H9 (cell line): Measurements from ENCODE around the gene SLC17A1. TPM values are rescaled to one million over a fixed set of nuclear protein-coding genes. Genes with fewer than 3 reads are reported as not detected.

Experiments used
- DNase-seq: peaks from one replicate; pipeline ENCODE4 v3.0.0-alpha.2; 2017
- H2AFZ ChIP-seq: one replicate; pipeline ENCODE4 v1.6.1; 2013; ENCODE audit warnings: mild to moderate bottlenecking, low read length, control low read depth, moderate library complexity
- H2AK5ac ChIP-seq: 2 replicates; pipeline ENCODE4 v1.6.1; 2013; ENCODE audit warnings: low read length, control low read depth, mixed read lengths; ENCODE audit not compliant: insufficient read length
- H2BK120ac ChIP-seq: one replicate; pipeline ENCODE4 v1.6.1; 2013; ENCODE audit warnings: low read depth, mild to moderate bottlenecking, low read length, control low read depth, inconsistent platforms; ENCODE audit not compliant: poor library complexity, severe bottlenecking
- H2BK12ac ChIP-seq: 2 replicates; pipeline ENCODE4 v1.6.1; 2013; ENCODE audit warnings: low read length, control low read depth, mixed read lengths, low read depth; ENCODE audit not compliant: insufficient read length
- H2BK15ac ChIP-seq: 2 replicates; pipeline ENCODE4 v1.6.1; 2013; ENCODE audit warnings: low read depth, low read length, control low read depth
- H2BK20ac ChIP-seq: one replicate; pipeline ENCODE4 v1.6.1; 2013; ENCODE audit warnings: low read depth, mild to moderate bottlenecking, low read length, control low read depth, inconsistent platforms; ENCODE audit not compliant: poor library complexity, severe bottlenecking
- H2BK5ac ChIP-seq: 2 replicates; pipeline ENCODE4 v1.6.1; 2013; ENCODE audit warnings: low read length, control low read depth, mixed read lengths; ENCODE audit not compliant: insufficient read length
- H3K14ac ChIP-seq: 2 replicates; pipeline ENCODE4 v1.6.1; 2013; ENCODE audit warnings: low read length, control low read depth; ENCODE audit not compliant: insufficient read depth
- H3K18ac ChIP-seq: 2 replicates; pipeline ENCODE4 v1.6.1; 2013; ENCODE audit warnings: low read depth, mild to moderate bottlenecking, mixed read lengths, low read length, control low read depth; ENCODE audit not compliant: insufficient read length
- H3K23ac ChIP-seq: 2 replicates; pipeline ENCODE4 v1.6.1; 2013; ENCODE audit warnings: low read length, control low read depth, mixed read lengths, low read depth; ENCODE audit not compliant: insufficient read length
- H3K23me2 ChIP-seq: 2 replicates; pipeline ENCODE4 v1.6.1; 2013; ENCODE audit warnings: low read depth, mild to moderate bottlenecking, mixed read lengths, low read length, control low read depth; ENCODE audit not compliant: insufficient read length, poor library complexity, severe bottlenecking
- H3K27ac ChIP-seq: 2 replicates; pipeline ENCODE4 v1.5.1; 2013; ENCODE audit warnings: low read length, control low read depth, mixed read lengths, low read depth; ENCODE audit not compliant: insufficient read length
- H3K27me3 ChIP-seq: 2 replicates; pipeline ENCODE4 v1.6.1; 2013; ENCODE audit warnings: low read length, control low read depth, inconsistent platforms; ENCODE audit not compliant: insufficient read depth
- H3K4ac ChIP-seq: 2 replicates; pipeline ENCODE4 v1.6.1; 2013; ENCODE audit warnings: low read depth, mild to moderate bottlenecking, control low read depth, inconsistent platforms, low read length, moderate library complexity
- H3K4me1 ChIP-seq: 2 replicates; pipeline ENCODE4 v1.6.1; 2013; ENCODE audit warnings: low read length, control low read depth, inconsistent platforms; ENCODE audit not compliant: insufficient read depth
- H3K4me2 ChIP-seq: 2 replicates; pipeline ENCODE4 v1.6.1; 2013; ENCODE audit warnings: low read length, control low read depth, mixed read lengths; ENCODE audit not compliant: insufficient read length, insufficient read depth
- H3K56ac ChIP-seq: 2 replicates; pipeline ENCODE4 v1.6.1; 2013; ENCODE audit warnings: low read depth, mild to moderate bottlenecking, mixed read lengths, low read length, control low read depth; ENCODE audit not compliant: insufficient read length
- H3K79me1 ChIP-seq: 2 replicates; pipeline ENCODE4 v1.6.1; 2013; ENCODE audit warnings: low read depth, mild to moderate bottlenecking, moderate library complexity, low read length, control low read depth, inconsistent platforms; ENCODE audit not compliant: insufficient read depth, poor library complexity, severe bottlenecking
- H3K79me2 ChIP-seq: 2 replicates; pipeline ENCODE4 v1.6.1; 2013; ENCODE audit warnings: low read length, control low read depth, inconsistent platforms; ENCODE audit not compliant: insufficient read depth
- H3K9ac ChIP-seq: 2 replicates; pipeline ENCODE4 v1.6.1; 2013; ENCODE audit warnings: low read length, control low read depth, mixed read lengths; ENCODE audit not compliant: insufficient read length; ENCODE audit errors: extremely low read depth
- H3K9me3 ChIP-seq: one replicate; pipeline ENCODE4 v1.6.1; 2013; ENCODE audit warnings: low read depth, low read length, inconsistent platforms; ENCODE audit not compliant: control insufficient read depth
- H3T11ph ChIP-seq: one replicate; pipeline ENCODE4 v1.6.1; 2013; ENCODE audit warnings: mild to moderate bottlenecking, low read length, control low read depth, inconsistent platforms
- H4K20me1 ChIP-seq: one replicate; pipeline ENCODE4 v1.6.1; 2013; ENCODE audit not compliant: control insufficient read depth, insufficient read length, insufficient read depth
- H4K5ac ChIP-seq: 2 replicates; pipeline ENCODE4 v1.6.1; 2013; ENCODE audit warnings: low read depth, mild to moderate bottlenecking, mixed read lengths, low read length, control low read depth; ENCODE audit not compliant: insufficient read length
- H4K8ac ChIP-seq: replicated peaks from 2 replicates; pipeline ENCODE4 v1.6.1; 2013; ENCODE audit warnings: low read length, control low read depth, mixed read lengths, low read depth; ENCODE audit not compliant: insufficient read length
- H4K91ac ChIP-seq: 2 replicates; pipeline ENCODE4 v1.6.1; 2013; ENCODE audit warnings: low read depth, mild to moderate bottlenecking, moderate library complexity, mixed read lengths, low read length, control low read depth; ENCODE audit not compliant: insufficient read length
- H3K27ac Mint-ChIP-seq, 3 experiments: 2 replicates in 2 of 3; 3 replicates in 1 of 3; pipeline ENCODE4 v1.8.0; 2020 to 2021; ENCODE audit warnings: mixed read lengths in 3 of 3, mild to moderate bottlenecking in 1 of 3, moderate library complexity in 1 of 3
- H3K27me3 Mint-ChIP-seq: 2 replicates; pipeline ENCODE4 v1.8.0; 2021; ENCODE audit warnings: low read depth, mild to moderate bottlenecking, moderate library complexity, mixed read lengths
- H3K36me3 Mint-ChIP-seq, 3 experiments: 2 replicates in 2 of 3; 3 replicates in 1 of 3; pipeline ENCODE4 v1.8.0; 2020 to 2021; ENCODE audit warnings: low read depth in 3 of 3, mixed read lengths in 3 of 3; ENCODE audit not compliant: insufficient read depth in 1 of 3
- H3K4me1 Mint-ChIP-seq, 2 experiments: 2 replicates each; pipeline ENCODE4 v1.8.0; 2020; ENCODE audit warnings: mixed read lengths in 2 of 2
- H3K4me3 Mint-ChIP-seq, 2 experiments: 2 replicates in 1 of 2; 3 replicates in 1 of 2; pipeline ENCODE4 v1.8.0; 2020 to 2021; ENCODE audit warnings: mild to moderate bottlenecking in 2 of 2, mixed read lengths in 2 of 2, moderate library complexity in 1 of 2
- H3K9me3 Mint-ChIP-seq, 2 experiments: 2 replicates in 1 of 2; 3 replicates in 1 of 2; pipeline ENCODE4 v1.8.0; 2020; ENCODE audit warnings: mild to moderate bottlenecking in 2 of 2, mixed read lengths in 2 of 2, moderate library complexity in 1 of 2
- CTCF ChIP-seq: fragments of 200-600 bp; sonication (generic); conservative IDR thresholded peaks from 3 replicates; pipeline ENCODE4 v1.8.0; 2021; ENCODE audit warnings: antibody characterized with exemption, mild to moderate bottlenecking
- WGBS: extraction: QIAGEN DNeasy Blood & Tissue Kit; methylation state at CpG from one replicate; pipeline ENCODE4 v1.1.7; 2013; ENCODE audit warnings: missing lambda C conversion rate, low lambda C conversion rate, mixed read lengths; ENCODE audit not compliant: insufficient read length; ENCODE audit errors: extremely low coverage; 5-methylcytosine and 5-hydroxymethylcytosine counted together
- total RNA-seq: library from RNA; stranded (reverse); gene quantifications from 2 replicates; pipeline ENCODE4 v1.2.1, GENCODE V29; 2021

The SLC17A1 gene
- total RNA-seq, 1 experiment from 2014 or later: not detected

DNA sequence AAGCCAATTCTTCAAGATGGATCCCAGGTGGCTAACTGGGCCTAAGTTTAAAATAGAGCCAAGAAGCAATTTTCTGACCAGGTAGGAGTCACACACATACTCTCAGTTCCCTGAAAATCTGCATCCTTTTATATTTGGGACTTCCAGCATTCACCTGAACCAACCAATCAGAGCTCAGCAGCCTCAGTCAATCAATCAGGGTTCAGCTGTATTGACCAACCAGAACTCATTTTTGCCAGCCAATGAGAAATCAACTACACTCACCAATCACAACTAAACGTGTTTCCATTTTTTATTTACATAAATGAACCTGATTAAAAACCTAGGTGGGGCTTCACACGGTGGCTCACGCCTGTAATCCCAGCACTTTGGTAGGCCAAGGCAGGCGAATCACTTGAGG is 39.8 kb downstream of the SLC17A1 start:
- Mint-ChIP-seq H3K36me3 (no peaks in the 10 kb centered on the region), H3K27me3 (no peaks in the 10 kb centered on the region), H3K27ac (no peak overlapping the region), H3K9me3 (no peaks in the 10 kb centered on the region), H3K4me3 (no peak overlapping the region), H3K4me1 (no peaks in the 10 kb centered on the region)
- H3K4ac ChIP-seq: no peak overlapping the region
- DNase-seq: no peak
- no peak overlapping the region for H2BK20ac ChIP-seq
- no peak overlapping the region for H2AK5ac ChIP-seq
- H4K20me1 ChIP-seq: no peaks in the 10 kb centered on the region
- H3K4me1 ChIP-seq: no peaks in the 10 kb centered on the region
- H2AFZ ChIP-seq: no peak overlapping the region
- no peak for TF ChIP-seq CTCF
- H3K27me3 ChIP-seq: no peaks in the 10 kb centered on the region
- no peak overlapping the region for H4K5ac ChIP-seq
- no peak overlapping the region for H2BK15ac ChIP-seq
- no peak overlapping the region for H3K9ac ChIP-seq
- no peak overlapping the region for H4K8ac ChIP-seq
- no peak overlapping the region for H2BK120ac ChIP-seq
- H3K79me2 ChIP-seq: no peaks in the 10 kb centered on the region
- no peak overlapping the region for H3K56ac ChIP-seq
- no CpG with 5 or more reads among the region's 4 CpGs for WGBS
- H3T11ph ChIP-seq: no peak overlapping the region
- H3K79me1 ChIP-seq: no peaks in the 10 kb centered on the region
- no peaks in the 10 kb centered on the region for H3K23me2 ChIP-seq
- H4K91ac ChIP-seq: no peak overlapping the region
- no peak overlapping the region for H3K18ac ChIP-seq
- no peak overlapping the region for H3K14ac ChIP-seq
- no peak overlapping the region for H3K27ac ChIP-seq
- no peak overlapping the region for H3K23ac ChIP-seq
- no peak overlapping the region for H2BK5ac ChIP-seq
- H3K9me3 ChIP-seq: no peaks in the 10 kb centered on the region
- H2BK12ac ChIP-seq: no peak overlapping the region
- H3K4me2 ChIP-seq: no peak overlapping the region
